ENCODE measurements around the gene SLC22A31.
"Not testable (repeated sequence)": the region's sequence is repeated elsewhere in the genome, so short reads cannot be mapped to it uniquely, and the experiment has no call there.

The SLC22A31 gene

GRCh38 chr16:89187032-89187769, 13.1 kb downstream of the SLC22A31 start:
- peak; percentile 37 for ATAC-seq
- TF ChIP-seq TCF4 (CRISPR knock-in tag; IDR thresholded peaks at IDR 0.05; ENCODE audit: borderline replicate concordance) = no peak
- no peak for TF ChIP-seq SNAI2 (CRISPR knock-in tag; IDR thresholded peaks at IDR 0.05)
- TF ChIP-seq ISL1 (CRISPR knock-in tag; IDR thresholded peaks at IDR 0.05) = no peak
- TF ChIP-seq PATZ1 (CRISPR knock-in tag; IDR thresholded peaks at IDR 0.05; ENCODE audit: borderline replicate concordance) = no peak
- no peak for TF ChIP-seq ZFP3 (CRISPR knock-in tag; IDR thresholded peaks at IDR 0.05)
- no peak for TF ChIP-seq ZC3H10 (CRISPR knock-in tag; IDR thresholded peaks at IDR 0.05)
- TF ChIP-seq BACH2 (CRISPR knock-in tag; IDR thresholded peaks at IDR 0.05; ENCODE audit: borderline replicate concordance) = no peak
- no peak for TF ChIP-seq ZNF565 (CRISPR knock-in tag; conservative IDR thresholded peaks at IDR 0.05; ENCODE audit: low read depth)
- TF ChIP-seq ZNF70 (CRISPR knock-in tag; IDR thresholded peaks at IDR 0.05) = no peak

- ATAC-seq = not testable (repeated sequence)
Measured at GRCh38 chr16:89186593-89187031, 13.7 kb downstream of the SLC22A31 start.

- not testable (repeated sequence) for ATAC-seq
Measured at GRCh38 chr16:89185887-89186592, 14.3 kb downstream of the SLC22A31 start.

- TF ChIP-seq BACH2 (CRISPR knock-in tag; IDR thresholded peaks at IDR 0.05; ENCODE audit: borderline replicate concordance) = no peak
- TF ChIP-seq ZNF70 (CRISPR knock-in tag; IDR thresholded peaks at IDR 0.05) = no peak
- TF ChIP-seq ARNTL (CRISPR knock-in tag; IDR thresholded peaks at IDR 0.05; ENCODE audit: borderline replicate concordance, low read depth) = no peak
- TF ChIP-seq ZNF8 (CRISPR knock-in tag; IDR thresholded peaks at IDR 0.05) = no peak
- TF ChIP-seq OSR1 (CRISPR knock-in tag; IDR thresholded peaks at IDR 0.05) = no peak
- no peak for TF ChIP-seq PPARA (CRISPR knock-in tag; IDR thresholded peaks at IDR 0.05; ENCODE audit: borderline replicate concordance)
- TF ChIP-seq CSRNP3 (CRISPR knock-in tag; IDR thresholded peaks at IDR 0.05) = no peak
- TF ChIP-seq ESRRG (CRISPR knock-in tag; IDR thresholded peaks at IDR 0.05) = no peak
- no peak for TF ChIP-seq SNAI2 (CRISPR knock-in tag; IDR thresholded peaks at IDR 0.05)
- peak; percentile 16 for ATAC-seq
Measured at GRCh38 chr16:89184933-89185794, 15.2 kb downstream of the SLC22A31 start.

- ATAC-seq = no peak
Measured at GRCh38 chr16:89184677-89184932, 15.7 kb downstream of the SLC22A31 start.

More at GRCh38 chr16:89184677-89184932, 15.7 kb downstream of the SLC22A31 start:
- no peak for TF ChIP-seq ESRRG (CRISPR knock-in tag; IDR thresholded peaks at IDR 0.05)
- no peak for TF ChIP-seq RARB (CRISPR knock-in tag; IDR thresholded peaks at IDR 0.05)
- no peak for TF ChIP-seq SNAI2 (CRISPR knock-in tag; IDR thresholded peaks at IDR 0.05)
- no peak for TF ChIP-seq ZNF8 (CRISPR knock-in tag; IDR thresholded peaks at IDR 0.05)
- TF ChIP-seq OSR1 (CRISPR knock-in tag; IDR thresholded peaks at IDR 0.05) = no peak
- no peak for TF ChIP-seq TOX (CRISPR knock-in tag; IDR thresholded peaks at IDR 0.05; ENCODE audit: borderline replicate concordance)
- no peak for TF ChIP-seq GLIS3 (CRISPR knock-in tag; IDR thresholded peaks at IDR 0.05)
- no peak for TF ChIP-seq TSHZ2 (CRISPR knock-in tag; IDR thresholded peaks at IDR 0.05)
- no peak for TF ChIP-seq PPARA (CRISPR knock-in tag; IDR thresholded peaks at IDR 0.05; ENCODE audit: borderline replicate concordance)
- no peak for TF ChIP-seq TCF4 (CRISPR knock-in tag; IDR thresholded peaks at IDR 0.05; ENCODE audit: borderline replicate concordance)
- TF ChIP-seq PATZ1 (CRISPR knock-in tag; IDR thresholded peaks at IDR 0.05; ENCODE audit: borderline replicate concordance) = no peak
- TF ChIP-seq POU6F1 (CRISPR knock-in tag; IDR thresholded peaks at IDR 0.05; ENCODE audit: borderline replicate concordance, low read depth) = no peak
- no peak for TF ChIP-seq ARNTL (CRISPR knock-in tag; IDR thresholded peaks at IDR 0.05; ENCODE audit: borderline replicate concordance, low read depth)
- TF ChIP-seq ZNF565 (CRISPR knock-in tag; conservative IDR thresholded peaks at IDR 0.05; ENCODE audit: low read depth) = no peak
- no peak for TF ChIP-seq ZFP3 (CRISPR knock-in tag; IDR thresholded peaks at IDR 0.05)
- TF ChIP-seq CSDC2 (CRISPR knock-in tag; IDR thresholded peaks at IDR 0.05) = no peak
